ENCODE data around the gene TRIM45. TPM values are rescaled to one million over a fixed set of nuclear protein-coding genes. Genes with fewer than 3 reads are reported as not detected.
"Not testable (repeated sequence)": the region's sequence is repeated elsewhere in the genome, so short reads cannot be mapped to it uniquely, and the experiment has no call there.

Gene TRIM45
- total RNA-seq: 1 to 10 TPM in 1 of 2 experiments, under 1 TPM in 1; 0.80 to 1.0 TPM

GRCh38 chr1:117121589-117122329 is at the start of gene TRIM45:
TSS of gene TRIM45 (minus strand) at chr1:117121749. CDS start at chr1:117121201, 548 bp downstream.
- ChIA-PET CTCF (interaction anchor here (1.2 to 2.1 kb wide), 2 partner anchors 54 to 61 kb away, joined by 3 to 5 read pairs; partner anchors contain the start of gene TTF2), POLR2A (no interaction called here)

GRCh38 chr1:117169871-117170596 is 48.5 kb upstream of the TRIM45 start:
- ChIA-PET CTCF (no interaction called here), POLR2A (no interaction called here)

GRCh38 chr1:117167402-117167801 is 45.9 kb upstream of the TRIM45 start:
- ChIA-PET CTCF (no interaction called here), POLR2A (no interaction called here)

GRCh38 chr1:117166076-117166475 is 44.5 kb upstream of the TRIM45 start:
- POLR2A ChIA-PET: no interaction called here

GRCh38 chr1:117164209-117164608 is 42.7 kb upstream of the TRIM45 start:
- ChIA-PET CTCF (no interaction called here), POLR2A (no interaction called here)

More at GRCh38 chr1:117166076-117166475, 44.5 kb upstream of the TRIM45 start:
- CTCF ChIA-PET: interaction anchor here (0.6 kb wide), 1 partner anchor 115 kb away, joined by 3 read pairs; no protein-coding TSS in a partner anchor

GRCh38 chr1:117162816-117163215 is 41.3 kb upstream of the TRIM45 start:
- POLR2A ChIA-PET: no interaction called here
- CTCF ChIA-PET: no interaction called here

- CTCF ChIA-PET: no interaction called here
- POLR2A ChIA-PET: no interaction called here
Observed at GRCh38 chr1:117161887-117162286, 40.3 kb upstream of the TRIM45 start.

GRCh38 chr1:117151305-117151704 is 29.8 kb upstream of the TRIM45 start:
- CTCF ChIA-PET, POLR2A ChIA-PET: not testable (repeated sequence)

- CTCF ChIA-PET: no interaction called here
Observed at GRCh38 chr1:117150316-117150715, 28.8 kb upstream of the TRIM45 start.

GRCh38 chr1:117147856-117148588 is 26.5 kb upstream of the TRIM45 start:
- CTCF ChIA-PET: no interaction called here
- POLR2A ChIA-PET: no interaction called here

More at GRCh38 chr1:117150316-117150715, 28.8 kb upstream of the TRIM45 start:
- POLR2A ChIA-PET: interaction anchor here (0.6 kb wide), 2 partner anchors 84 to 690 kb away, joined by 3 read pairs; no protein-coding TSS in a partner anchor

GRCh38 chr1:117147341-117147831 is 25.8 kb upstream of the TRIM45 start:
- ChIA-PET CTCF (no interaction called here), POLR2A (no interaction called here)

- ChIA-PET CTCF (no interaction called here), POLR2A (no interaction called here)
Observed at GRCh38 chr1:117146575-117147340, 25.2 kb upstream of the TRIM45 start.

GRCh38 chr1:117146072-117146471 is 24.5 kb upstream of the TRIM45 start:
- CTCF ChIA-PET: no interaction called here
- POLR2A ChIA-PET: no interaction called here

GRCh38 chr1:117143871-117144270 is 22.3 kb upstream of the TRIM45 start:
- ChIA-PET CTCF (no interaction called here), POLR2A (no interaction called here)

- CTCF ChIA-PET: no interaction called here
- POLR2A ChIA-PET: no interaction called here
Observed at GRCh38 chr1:117143172-117143571, 21.6 kb upstream of the TRIM45 start.

- CTCF ChIA-PET: no interaction called here
- POLR2A ChIA-PET: no interaction called here
Observed at GRCh38 chr1:117142200-117142599, 20.7 kb upstream of the TRIM45 start.

- ChIA-PET POLR2A (no interaction called here), CTCF (no interaction called here)
Observed at GRCh38 chr1:117138561-117138960, 17.0 kb upstream of the TRIM45 start.

- ChIA-PET CTCF (no interaction called here), POLR2A (no interaction called here)
Observed at GRCh38 chr1:117138106-117138505, 16.6 kb upstream of the TRIM45 start.

- ChIA-PET CTCF (no interaction called here), POLR2A (no interaction called here)
Observed at GRCh38 chr1:117137281-117137855, 15.8 kb upstream of the TRIM45 start.

Measured in activated CD8-positive, alpha-beta memory T cell treated with anti-CD3 and anti-CD28 coated beads for 36 hours (primary cell).